BJ (cell line): ENCODE measurements around the gene TCF3. TPM values are rescaled to one million over a fixed set of nuclear protein-coding genes. Genes with fewer than 3 reads are reported as not detected.

ENCODE experiments used
- CTCF ChIA-PET: fragments of 350-600 bp; formaldehyde crosslinking; extraction: SDS; loops from one replicate; lab custom pipeline; 2021; ENCODE audit warnings: antibody characterized with exemption, inconsistent platforms; lab: Yijun Ruan, JAX
- POLR2A ChIA-PET: fragments of 300-600 bp; sonication (Branson Sonifier 250); formaldehyde crosslinking; extraction: SDS; loops from one replicate; lab custom pipeline; 2021; ENCODE audit warnings: antibody characterized with exemption; lab: Charles Lee
- DNase-seq: peaks from one replicate; pipeline ENCODE4 v3.0.0-alpha.2; 2011; ENCODE audit warnings: low read depth
- H3K27me3 ChIP-seq: 2 replicates; pipeline ENCODE4 v1.6.0; 2011; ENCODE audit warnings: low read length; ENCODE audit not compliant: control insufficient read depth, insufficient read depth
- H3K36me3 ChIP-seq: 2 replicates; pipeline ENCODE4 v1.5.1; 2011; ENCODE audit warnings: low read length; ENCODE audit not compliant: control insufficient read depth, insufficient read depth
- H3K4me3 ChIP-seq: 2 replicates; pipeline ENCODE4 v1.5.1; 2011; ENCODE audit warnings: low read depth, mild to moderate bottlenecking, control low read depth, low read length
- polyA plus RNA-seq: library from polyadenylated mRNA; depleted of rRNA; stranded (reverse); fragments of >200 nt; gene quantifications from 2 replicates; pipeline ENCODE4 v1.2.3, GENCODE V29; 2011
- TF ChIP-seq, protein P1 (sequence below): IDR thresholded peaks from 2 replicates; pipeline ENCODE4 v1.5.1; 2011; ENCODE audit warnings: low read depth, mild to moderate bottlenecking, control low read depth, inconsistent platforms, low read length, moderate library complexity; ENCODE audit not compliant: insufficient read depth

TCF3 gene
- polyA plus RNA-seq, 1 experiment, result 49.8 TPM

DNA sequence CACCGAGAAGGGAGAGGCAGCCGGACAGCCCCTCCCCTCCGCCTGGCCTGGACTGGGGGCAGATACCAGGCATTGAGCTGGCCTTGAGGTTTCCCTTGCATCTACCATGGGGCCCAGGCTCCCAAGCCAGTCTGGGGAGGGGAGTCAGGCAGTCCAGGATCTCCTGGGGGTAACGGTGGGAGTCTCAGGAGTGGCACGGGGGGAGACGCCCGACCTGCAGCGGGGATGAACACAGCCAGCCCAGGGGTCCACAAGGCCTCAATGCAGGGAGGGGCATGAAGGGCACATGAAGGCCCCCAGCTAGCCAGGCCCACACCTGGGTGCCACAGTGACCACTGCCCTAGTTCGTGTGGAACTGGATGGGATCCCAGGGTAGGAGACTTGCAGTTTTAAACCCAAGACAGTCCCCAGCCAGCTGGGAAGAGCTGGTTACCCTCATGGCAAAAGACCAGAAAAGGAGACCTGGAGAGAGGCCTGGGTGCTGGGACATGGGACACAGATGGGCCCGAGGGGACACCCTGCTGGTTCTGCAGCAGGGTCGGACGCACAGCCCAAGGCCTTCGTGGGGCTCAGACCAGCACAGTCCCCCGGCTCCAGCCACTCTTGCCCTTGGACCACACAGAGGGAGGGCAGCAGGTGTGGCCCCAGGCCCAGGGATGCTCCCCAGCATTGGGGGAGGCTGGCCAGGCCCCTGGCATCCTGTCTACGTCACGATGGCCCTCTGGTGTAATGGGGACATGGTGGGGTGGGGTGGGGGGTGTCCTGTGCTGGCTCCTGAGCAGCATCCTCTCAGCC, 42.5 kb downstream of the TCF3 start:
- TF ChIP-seq, protein P1, sequence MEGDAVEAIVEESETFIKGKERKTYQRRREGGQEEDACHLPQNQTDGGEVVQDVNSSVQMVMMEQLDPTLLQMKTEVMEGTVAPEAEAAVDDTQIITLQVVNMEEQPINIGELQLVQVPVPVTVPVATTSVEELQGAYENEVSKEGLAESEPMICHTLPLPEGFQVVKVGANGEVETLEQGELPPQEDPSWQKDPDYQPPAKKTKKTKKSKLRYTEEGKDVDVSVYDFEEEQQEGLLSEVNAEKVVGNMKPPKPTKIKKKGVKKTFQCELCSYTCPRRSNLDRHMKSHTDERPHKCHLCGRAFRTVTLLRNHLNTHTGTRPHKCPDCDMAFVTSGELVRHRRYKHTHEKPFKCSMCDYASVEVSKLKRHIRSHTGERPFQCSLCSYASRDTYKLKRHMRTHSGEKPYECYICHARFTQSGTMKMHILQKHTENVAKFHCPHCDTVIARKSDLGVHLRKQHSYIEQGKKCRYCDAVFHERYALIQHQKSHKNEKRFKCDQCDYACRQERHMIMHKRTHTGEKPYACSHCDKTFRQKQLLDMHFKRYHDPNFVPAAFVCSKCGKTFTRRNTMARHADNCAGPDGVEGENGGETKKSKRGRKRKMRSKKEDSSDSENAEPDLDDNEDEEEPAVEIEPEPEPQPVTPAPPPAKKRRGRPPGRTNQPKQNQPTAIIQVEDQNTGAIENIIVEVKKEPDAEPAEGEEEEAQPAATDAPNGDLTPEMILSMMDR, result no peak
- Histone ChIP-seq H3K4me3 (no peak overlapping the region), H3K36me3 (peaks cover 40% of the 10 kb centered on the region), H3K27me3 (no peaks in the 10 kb centered on the region)
- DNase-seq, result no peak
- ChIA-PET CTCF (interaction anchor here (0.5 to 1.2 kb wide), 3 partner anchors 15 to 64 kb away, joined by 3 read pairs; no protein-coding TSS in a partner anchor), POLR2A (no interaction called here)

DNA sequence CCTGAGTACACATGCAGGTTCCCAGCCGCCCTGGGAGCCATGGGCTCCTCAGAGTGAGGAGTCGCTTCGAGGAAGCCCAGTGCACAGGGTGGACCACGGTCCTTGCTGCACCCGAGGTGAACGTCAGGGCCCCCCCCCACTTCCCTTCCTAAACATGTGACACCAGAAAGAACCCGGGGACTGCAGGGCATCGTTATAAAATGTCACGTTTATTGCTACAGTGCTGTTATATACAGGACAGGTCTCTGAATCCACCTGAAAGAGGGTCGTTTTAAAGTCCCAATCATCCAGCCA, 43.4 kb downstream of the TCF3 start:
- TF ChIP-seq, protein P1, result no peak
- POLR2A ChIA-PET, result no interaction called here
- DNase-seq, result no peak
- Histone ChIP-seq H3K27me3 (no peaks in the 10 kb centered on the region), H3K36me3 (peaks cover 32% of the 10 kb centered on the region), H3K4me3 (no peak overlapping the region)
- CTCF ChIA-PET, result interaction anchor here (0.5 to 1.2 kb wide), 2 partner anchors 63 kb away, joined by 3 read pairs; no protein-coding TSS in a partner anchor

DNA sequence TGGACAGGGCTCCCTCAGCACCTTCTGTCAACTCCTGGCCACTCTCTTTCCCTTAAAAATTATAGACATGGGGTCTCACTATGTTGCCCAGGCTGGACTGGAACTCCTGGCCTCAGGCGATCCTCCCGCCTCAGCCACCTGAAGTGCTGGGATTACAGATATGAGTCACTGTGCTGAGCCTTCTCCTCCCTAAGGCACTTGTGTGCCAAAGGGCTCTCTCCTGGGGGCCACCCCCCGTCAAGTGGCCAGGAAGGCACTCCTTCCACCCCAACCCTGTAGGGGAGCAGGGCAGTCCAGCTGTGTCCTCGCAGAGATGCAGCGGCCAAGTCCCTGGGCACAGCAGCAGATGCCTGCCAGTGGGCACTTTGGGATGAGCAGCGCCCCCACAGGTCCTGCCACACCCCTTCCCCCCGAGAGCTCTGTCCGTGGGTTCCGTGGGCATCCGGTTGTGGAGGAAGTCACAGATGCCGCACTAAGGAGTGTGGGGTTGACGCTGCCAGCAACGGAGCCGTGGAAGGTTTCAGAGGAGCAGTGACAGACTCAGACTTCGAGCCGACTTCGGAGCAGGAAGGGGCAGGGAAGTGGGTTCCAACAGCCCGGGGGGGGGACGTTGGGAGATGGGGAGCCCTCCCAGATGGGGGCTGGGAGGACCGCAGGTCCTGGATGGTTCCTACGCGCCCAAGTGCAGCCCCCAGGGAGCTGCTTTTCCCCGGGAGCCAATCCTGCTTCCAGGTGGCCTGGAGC, 43.9 kb downstream of the TCF3 start:
- ChIA-PET POLR2A (no interaction called here), CTCF (interaction anchor here (0.9 to 1.2 kb wide), 3 partner anchors 8 to 241 kb away, joined by 3 to 4 read pairs (median 3); no protein-coding TSS in a partner anchor)
- H3K27me3 ChIP-seq, result no peaks in the 10 kb centered on the region
- H3K4me3 ChIP-seq, result no peak overlapping the region
- peaks cover 29% of the 10 kb centered on the region for H3K36me3 ChIP-seq
- TF ChIP-seq, protein P1, result no peak
- no peak for DNase-seq

DNA sequence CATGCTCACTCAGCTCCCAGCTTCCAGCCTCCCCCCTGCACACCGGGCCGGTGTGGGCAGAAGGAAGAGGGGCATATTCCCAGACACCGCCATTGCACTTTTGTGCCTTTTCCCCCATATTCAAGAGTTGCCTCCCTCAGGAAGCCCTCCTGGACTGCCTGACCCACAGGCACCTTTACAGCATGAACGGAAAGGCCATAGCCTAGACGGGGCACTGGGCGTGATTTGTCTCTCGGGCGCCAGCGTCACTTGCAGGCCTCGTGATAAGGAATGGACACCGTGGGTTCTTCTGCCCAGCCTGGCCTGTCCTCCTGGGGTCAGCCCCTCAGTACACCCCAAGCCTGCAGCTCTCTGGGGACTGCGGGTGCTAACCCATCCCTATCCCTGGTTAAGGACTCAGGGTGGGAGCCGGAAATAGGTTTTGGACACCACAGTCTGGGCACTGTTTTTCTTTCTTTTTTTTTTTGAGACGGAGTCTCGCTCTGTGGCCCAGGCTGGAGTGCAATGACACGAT, 46.2 kb downstream of the TCF3 start:
- Histone ChIP-seq H3K4me3 (peak overlapping the region; percentile 99), H3K27me3 (no peaks in the 10 kb centered on the region), H3K36me3 (peaks cover 12% of the 10 kb centered on the region)
- TF ChIP-seq, protein P1, result no peak
- CTCF ChIA-PET, result interaction anchor here (0.7 to 2.6 kb wide), 12 partner anchors 11 to 190 kb away, joined by 3 to 18 read pairs (median 4); no protein-coding TSS in a partner anchor
- DNase-seq, result no peak
- POLR2A ChIA-PET, result no interaction called here
